GM13977 (cell line): Measurements from ENCODE around the gene PDCD1.
A peak's percentile ranks its signal among the peaks of the same experiment; 100 is the strongest.
"Not testable (repeated sequence)": the region's sequence is repeated elsewhere in the genome, so short reads cannot be mapped to it uniquely, and the experiment has no call there.

Experiments used
- DNase-seq: peaks from one replicate; pipeline ENCODE4 v3.0.0; 2012; ENCODE audit warnings: low spot score
- in situ Hi-C: fragments of 300-500 bp; cut with MboI; formaldehyde crosslinking; loops from one replicate; pipeline ENCODE4 v1.12.0; 2022; ENCODE audit warnings: low sequenced_read_pairs, low pct_unique_long_range_greater_than_20kb, mixed read lengths, inconsistent platforms; ENCODE audit not compliant: unreplicated experiment
- TF ChIP-seq, protein P1 (sequence below): IDR thresholded peaks from 2 replicates; pipeline ENCODE4 v1.5.1; 2012; ENCODE audit warnings: mild to moderate bottlenecking, control low read depth; ENCODE audit not compliant: insufficient read depth; ENCODE audit errors: extremely low read depth, missing control alignments

The PDCD1 gene

GRCh38 chr2:241801611-241802420 lies 56.9 kb downstream of the PDCD1 start:
- in situ Hi-C loops: no loop called here
- DNase-seq: peak; percentile 26
- TF ChIP-seq, protein P1, sequence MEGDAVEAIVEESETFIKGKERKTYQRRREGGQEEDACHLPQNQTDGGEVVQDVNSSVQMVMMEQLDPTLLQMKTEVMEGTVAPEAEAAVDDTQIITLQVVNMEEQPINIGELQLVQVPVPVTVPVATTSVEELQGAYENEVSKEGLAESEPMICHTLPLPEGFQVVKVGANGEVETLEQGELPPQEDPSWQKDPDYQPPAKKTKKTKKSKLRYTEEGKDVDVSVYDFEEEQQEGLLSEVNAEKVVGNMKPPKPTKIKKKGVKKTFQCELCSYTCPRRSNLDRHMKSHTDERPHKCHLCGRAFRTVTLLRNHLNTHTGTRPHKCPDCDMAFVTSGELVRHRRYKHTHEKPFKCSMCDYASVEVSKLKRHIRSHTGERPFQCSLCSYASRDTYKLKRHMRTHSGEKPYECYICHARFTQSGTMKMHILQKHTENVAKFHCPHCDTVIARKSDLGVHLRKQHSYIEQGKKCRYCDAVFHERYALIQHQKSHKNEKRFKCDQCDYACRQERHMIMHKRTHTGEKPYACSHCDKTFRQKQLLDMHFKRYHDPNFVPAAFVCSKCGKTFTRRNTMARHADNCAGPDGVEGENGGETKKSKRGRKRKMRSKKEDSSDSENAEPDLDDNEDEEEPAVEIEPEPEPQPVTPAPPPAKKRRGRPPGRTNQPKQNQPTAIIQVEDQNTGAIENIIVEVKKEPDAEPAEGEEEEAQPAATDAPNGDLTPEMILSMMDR: no peak

- in situ Hi-C loops: not testable (repeated sequence)
These were observed 58.3 kb downstream of the PDCD1 start for GRCh38 chr2:241800198-241800903.

More at GRCh38 chr2:241800198-241800903, 58.3 kb downstream of the PDCD1 start:
- DNase-seq: not testable (repeated sequence)
